ENCODE measurements around the gene FGFR4. TPM values are rescaled to one million over a fixed set of nuclear protein-coding genes. Genes with fewer than 3 reads are reported as not detected.

FGFR4 gene
- total RNA-seq, 4 donors from 2014 or later, result 2.1 to 4.5 (median 3.8) TPM

GRCh38 chr5:177098120-177098469 is 11.4 kb downstream of the FGFR4 start:
- no peaks in the 10 kb centered on the region for H3K9me3 ChIP-seq
- WGBS, result 89% methylated on average over 6 of the region's 6 CpGs
- TF ChIP-seq POLR2AphosphoS5 (IDR thresholded peaks at IDR 0.05), result no peak
- TF ChIP-seq POLR2A (IDR thresholded peaks at IDR 0.05; ENCODE audit: low read depth), result no peak
- TF ChIP-seq EP300 (IDR thresholded peaks at IDR 0.05), result no peak
- no peak for TF ChIP-seq CTCF (IDR thresholded peaks at IDR 0.05)
- H3K27me3 ChIP-seq, result peaks cover 0 to 26% (median 0%) of the 10 kb centered on the region in 4 donors
- H3K36me3 ChIP-seq, result no peaks in the 10 kb centered on the region
- H3K4me1 ChIP-seq, result peaks cover 7 to 33% (median 31%) of the 10 kb centered on the region in 4 donors
- DNase-seq (ENCODE audit: extremely low spot score), result no peak
- no peak overlapping the region for H3K4me3 ChIP-seq
- H3K27ac ChIP-seq (replicated peaks in 1 of 4), result no peak overlapping the region
- intact Hi-C loops (cut with DNase I), result no loop called here

GRCh38 chr5:177098470-177099141 is 11.9 kb downstream of the FGFR4 start:
- Histone ChIP-seq H3K4me3 (no peak overlapping the region), H3K27ac (replicated peaks in 1 of 4) (no peak overlapping the region), H3K9me3 (no peaks in the 10 kb centered on the region), H3K4me1 (peaks cover 7 to 30% (median 28%) of the 10 kb centered on the region in 4 donors), H3K36me3 (no peaks in the 10 kb centered on the region), H3K27me3 (peaks cover 0 to 22% (median 0%) of the 10 kb centered on the region in 4 donors)
- intact Hi-C loops (cut with DNase I), result no loop called here
- no peak for DNase-seq (ENCODE audit: extremely low spot score)
- TF ChIP-seq EP300 (IDR thresholded peaks at IDR 0.05) (no peak), POLR2A (IDR thresholded peaks at IDR 0.05; ENCODE audit: low read depth) (no peak), CTCF (IDR thresholded peaks at IDR 0.05) (no peak), POLR2AphosphoS5 (IDR thresholded peaks at IDR 0.05) (no peak)
- WGBS, result 56% methylated on average over 18 of the region's 18 CpGs

GRCh38 chr5:177099422-177100093 is 12.8 kb downstream of the FGFR4 start:
- Histone ChIP-seq H3K4me1 (peaks cover 7 to 21% (median 20%) of the 10 kb centered on the region in 4 donors), H3K36me3 (no peaks in the 10 kb centered on the region), H3K9me3 (no peaks in the 10 kb centered on the region), H3K27ac (replicated peaks in 1 of 4) (no peak overlapping the region), H3K4me3 (no peak overlapping the region), H3K27me3 (peaks cover 0 to 22% (median 0%) of the 10 kb centered on the region in 4 donors)
- 72% methylated on average over 12 of the region's 13 CpGs for WGBS
- intact Hi-C loops (cut with DNase I), result no loop called here
- TF ChIP-seq CTCF (IDR thresholded peaks at IDR 0.05), result no peak
- no peak for TF ChIP-seq POLR2A (IDR thresholded peaks at IDR 0.05; ENCODE audit: low read depth)
- no peak for TF ChIP-seq EP300 (IDR thresholded peaks at IDR 0.05)
- no peak for DNase-seq (ENCODE audit: extremely low spot score)

- DNase-seq (ENCODE audit: extremely low spot score), result no peak
- intact Hi-C loops (cut with DNase I), result no loop called here
- H3K27me3 ChIP-seq, result peaks cover 0 to 28% (median 0%) of the 10 kb centered on the region in 4 donors
- H3K4me1 ChIP-seq, result peaks cover under 1 to 10% (median 8%) of the 10 kb centered on the region in 4 donors
- TF ChIP-seq EP300 (IDR thresholded peaks at IDR 0.05) (no peak), CTCF (IDR thresholded peaks at IDR 0.05) (no peak), POLR2A (IDR thresholded peaks at IDR 0.05; ENCODE audit: low read depth) (no peak), POLR2AphosphoS5 (IDR thresholded peaks at IDR 0.05) (no peak)
- no peaks in the 10 kb centered on the region for H3K9me3 ChIP-seq
- no CpG with 5 or more reads among the region's 6 CpGs for WGBS
- no peak overlapping the region for H3K27ac ChIP-seq (replicated peaks in 1 of 4)
- no peak overlapping the region for H3K4me3 ChIP-seq
- no peaks in the 10 kb centered on the region for H3K36me3 ChIP-seq
Measured at GRCh38 chr5:177100714-177101121, 14.0 kb downstream of the FGFR4 start.

Measured in esophagus muscularis mucosa (tissue), 4 donors.